Endothelial cell of umbilical vein (primary cell): ENCODE data around the gene HMCES. TPM values are rescaled to one million over a fixed set of nuclear protein-coding genes. Genes with fewer than 3 reads are reported as not detected.

Experiments
- BruUV-seq: library from RNA; stranded (reverse); fragments of 400-500 nt; replicated peaks from 2 replicates; lab custom pipeline; 2021; lab: Mats Ljungman, UMichigan
- CTCF ChIA-PET: fragments of 300-600, 350-600 bp; sonication (Branson Sonifier 250); formaldehyde crosslinking; loops from one replicate; lab custom pipeline; 2021; ENCODE audit warnings: antibody characterized with exemption, inconsistent platforms; lab: Charles Lee
- POLR2A ChIA-PET: fragments of 300-600, 350-600 bp; sonication (Branson Sonifier 250); formaldehyde crosslinking; loops from one replicate; lab custom pipeline; 2021; ENCODE audit warnings: antibody characterized with exemption, inconsistent platforms; lab: Charles Lee
- DNase-seq: peaks from one replicate; pipeline ENCODE4 v3.0.0-alpha.2; 2011; ENCODE audit warnings: low read depth, low spot score
- FAIRE-seq: peaks from 2 replicates; lab custom pipeline; 2011; peaks lifted over from hg19 to GRCh38; lab: Jason Lieb, UNC
- H2AFZ ChIP-seq: 2 replicates; pipeline ENCODE4 v1.6.0; 2012; ENCODE audit warnings: low read depth, low read length, control low read depth, inconsistent platforms
- H3K27ac ChIP-seq: 2 replicates; pipeline ENCODE4 v1.5.1; 2011; ENCODE audit warnings: low read depth, mild to moderate bottlenecking, control low read depth, low read length, moderate library complexity; ENCODE audit not compliant: insufficient read depth
- H3K27me3 ChIP-seq, 2 experiments: 2 replicates each; pipeline versions ENCODE4 v1.6.0 to v1.6.1; 2011; ENCODE audit warnings: low read length in 2 of 2, mixed read lengths in 1 of 2; ENCODE audit not compliant: control insufficient read depth in 2 of 2, insufficient read depth in 2 of 2
- H3K36me3 ChIP-seq, 2 experiments: 2 replicates in 1 of 2; 3 replicates in 1 of 2; pipeline ENCODE4 v1.5.1; 2011; ENCODE audit warnings: low read length in 2 of 2, mild to moderate bottlenecking in 1 of 2, moderate library complexity in 1 of 2; ENCODE audit not compliant: control insufficient read depth in 2 of 2, insufficient read depth in 2 of 2; ENCODE audit errors: extremely low read depth in 1 of 2
- H3K4me1 ChIP-seq: 3 replicates; pipeline ENCODE4 v1.5.1; 2011; ENCODE audit warnings: mild to moderate bottlenecking, low read length; ENCODE audit not compliant: control insufficient read depth, insufficient read depth; ENCODE audit errors: extremely low read depth
- H3K4me2 ChIP-seq: 2 replicates; pipeline ENCODE4 v1.6.1; 2011; ENCODE audit warnings: low read length, control low read depth, mixed read lengths; ENCODE audit not compliant: insufficient read depth
- H3K4me3 ChIP-seq, 3 experiments: fragments of 200-600 bp in 1 of 3; sonication (generic), shearing (Covaris generic) in 1 of 3; replicated peaks in 1 of 3; 2 replicates each; pipeline ENCODE4 v1.5.1; 2011 to 2016; ENCODE audit warnings: control low read depth in 3 of 3, low read length in 3 of 3, mild to moderate bottlenecking in 2 of 3, inconsistent platforms in 1 of 3, low read depth in 1 of 3, moderate library complexity in 1 of 3; ENCODE audit not compliant: insufficient read depth in 1 of 3
- H3K79me2 ChIP-seq: 2 replicates; pipeline ENCODE4 v1.6.0; 2012; ENCODE audit warnings: low read length, inconsistent platforms; ENCODE audit not compliant: control insufficient read depth, insufficient read depth
- H3K9ac ChIP-seq: replicated peaks from 2 replicates; pipeline ENCODE3; 2011; ENCODE audit warnings: low read length, control low read depth; ENCODE audit not compliant: insufficient read depth; ENCODE audit errors: extremely low read depth
- H3K9me1 ChIP-seq: replicated peaks from 3 replicates; pipeline ENCODE4 v1.6.0; 2011; ENCODE audit warnings: mild to moderate bottlenecking, low read length; ENCODE audit not compliant: control insufficient read depth, insufficient read depth; ENCODE audit errors: extremely low read depth
- H3K9me3 ChIP-seq: replicated peaks from 2 replicates; pipeline ENCODE4 v1.5.1; 2012; ENCODE audit warnings: low read length, inconsistent platforms; ENCODE audit not compliant: control insufficient read depth, insufficient read depth
- H4K20me1 ChIP-seq: replicated peaks from 2 replicates; pipeline ENCODE3; 2011; ENCODE audit warnings: mild to moderate bottlenecking, low read length; ENCODE audit not compliant: control insufficient read depth, insufficient read depth; ENCODE audit errors: extremely low read depth
- EZH2 ChIP-seq: IDR thresholded peaks from 2 replicates; pipeline ENCODE4 v1.6.1; 2012; ENCODE audit warnings: borderline replicate concordance, low read depth, mild to moderate bottlenecking, moderate library complexity, low read length, inconsistent platforms; ENCODE audit not compliant: severe bottlenecking
- FOS ChIP-seq: IDR thresholded peaks from 2 replicates; pipeline ENCODE4 v1.6.1; 2011; ENCODE audit warnings: mild to moderate bottlenecking, low read length, moderate library complexity, borderline replicate concordance; ENCODE audit not compliant: insufficient read depth
- GATA2 ChIP-seq: IDR thresholded peaks from 2 replicates; pipeline ENCODE4 v1.7.0; 2011; ENCODE audit warnings: low read depth, mild to moderate bottlenecking, moderate library complexity, mixed read lengths, low read length; ENCODE audit not compliant: insufficient read length, insufficient read depth
- JUN ChIP-seq: IDR thresholded peaks from 2 replicates; pipeline ENCODE4 v1.6.1; 2011; ENCODE audit warnings: borderline replicate concordance, low read depth; ENCODE audit not compliant: insufficient read length, insufficient read depth
- MYC ChIP-seq: IDR thresholded peaks from one replicate; pipeline ENCODE4 v1.6.1; 2011; ENCODE audit warnings: mild to moderate bottlenecking, low read depth, low read length
- POLR2A ChIP-seq: IDR thresholded peaks from 2 replicates; pipeline ENCODE4 v1.6.1; 2012; ENCODE audit warnings: low read depth, mild to moderate bottlenecking, control low read depth, low read length
- POLR2AphosphoS5 ChIP-seq: IDR thresholded peaks from 2 replicates; pipeline ENCODE4 v1.6.1; 2012; ENCODE audit warnings: low read depth, mild to moderate bottlenecking, control low read depth, low read length, moderate library complexity; ENCODE audit not compliant: insufficient read depth
- dilution Hi-C: fragments of 300-500 bp; cut with MboI; formaldehyde crosslinking; loops from one replicate; pipeline ENCODE4 v1.15.0; 2019; ENCODE audit warnings: low sequenced_read_pairs; ENCODE audit not compliant: extremely low pct_ligation_motif_present
- intact Hi-C: fragments of 100-400 bp; cut with micrococcal nuclease; formaldehyde crosslinking; loops from one replicate; pipeline ENCODE4 v1.10.0; 2022
- polyA plus RNA-seq, 4 experiments: library from polyadenylated mRNA; depleted of rRNA in 3 of 4; stranded (reverse) in 3 of 4; unstranded in 1 of 4; fragments of >200 nt; gene quantifications; 2 replicates each; pipeline versions ENCODE4 v1.2.1 to v1.2.3, GENCODE V29; 2011 to 2012; ENCODE audit warnings: missing spikeins in 1 of 4
- total RNA-seq: library from RNA; stranded (reverse); gene quantifications from 2 replicates; pipeline ENCODE4 v1.2.3, GENCODE V29; 2021
- TF ChIP-seq, protein P1 (sequence below): IDR thresholded peaks from 2 replicates; pipeline ENCODE4 v1.6.1; 2011; ENCODE audit not compliant: insufficient read depth, insufficient read length
- TF ChIP-seq, protein P2 (sequence below), 2 donors: IDR thresholded peaks; 1 replicate in 1 of 2; 2 replicates in 1 of 2; pipeline ENCODE4 v1.5.1; 2011; ENCODE audit warnings: low read length in 2 of 2, mild to moderate bottlenecking in 2 of 2, moderate library complexity in 2 of 2, control low read depth in 1 of 2, inconsistent platforms in 1 of 2, low read depth in 1 of 2; ENCODE audit not compliant: insufficient read depth in 1 of 2; ENCODE audit errors: extremely low read depth in 1 of 2

The HMCES gene
- total and polyA plus RNA-seq, 2 donors (not counting 3 experiments of a cell fraction or from before 2014, with no cell fraction given) = 30.6 to 40.8 TPM

DNA sequence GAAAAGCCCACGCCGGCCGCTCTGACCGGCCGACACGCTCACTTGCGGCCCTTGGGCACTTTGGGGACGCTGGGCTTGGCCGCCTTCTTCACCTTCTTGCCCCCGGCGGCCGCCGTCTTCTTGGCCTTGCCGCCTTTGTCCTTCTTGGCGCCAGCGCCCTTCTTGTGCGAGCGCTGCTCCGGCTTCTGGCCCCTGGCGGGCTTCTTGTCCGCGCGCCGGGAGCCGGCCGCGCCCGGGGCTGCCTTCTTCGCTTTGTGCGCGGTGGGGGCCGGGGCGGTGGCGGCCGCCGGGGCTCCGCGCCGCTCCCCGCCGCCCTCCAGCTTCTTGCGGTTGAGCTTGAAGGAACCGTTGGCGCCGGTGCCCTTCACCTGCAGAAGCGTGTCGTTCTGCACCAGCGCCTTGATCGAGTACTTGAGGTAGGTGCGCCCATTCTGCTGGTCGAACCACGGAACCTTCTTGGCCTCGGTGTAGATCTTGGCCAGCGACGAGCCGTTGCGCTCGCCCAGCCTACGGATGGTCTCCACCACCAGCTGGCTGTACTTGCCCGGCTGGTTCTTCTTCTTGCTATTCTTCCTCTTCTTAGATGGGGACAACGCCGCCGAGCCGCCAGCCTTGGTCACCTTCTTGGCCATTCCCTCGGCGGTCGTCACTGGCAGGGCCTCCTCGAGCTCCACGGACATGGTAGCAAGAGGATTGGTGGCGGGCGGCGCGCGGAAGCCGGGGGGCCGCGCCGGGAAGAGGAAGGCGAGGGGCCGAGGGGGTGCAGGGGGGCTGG, 36.7 kb downstream of the HMCES start:
- dilution Hi-C loops (no loop called here), intact Hi-C loops (loop anchor here (1.0 to 5.0 kb wide), 3 partner anchors 10 to 133 kb away; partner anchors contain the start of gene CNBP)
- H3K79me2 ChIP-seq = peaks cover 2% of the 10 kb centered on the region
- H3K27me3 ChIP-seq = no peaks in the 10 kb centered on the region
- FAIRE-seq (no peak), DNase-seq (peak; percentile 49)
- no peaks in the 10 kb centered on the region for H4K20me1 ChIP-seq
- H3K9me1 ChIP-seq = no peaks in the 10 kb centered on the region
- H3K36me3 ChIP-seq = no peaks in the 10 kb centered on the region
- H3K4me3 ChIP-seq = peak overlapping the region; percentile 3 to 90 (median 65)
- peak overlapping the region; percentile 21 for H3K4me2 ChIP-seq
- POLR2A ChIA-PET = interaction anchor here (0.5 to 2.2 kb wide), 12 partner anchors 9 to 281 kb away, joined by 3 to 12 read pairs (median 5); no protein-coding TSS in a partner anchor
- H3K4me1 ChIP-seq = peaks cover 4% of the 10 kb centered on the region
- H2AFZ ChIP-seq = no peak overlapping the region
- BruUV-seq = TSS peak; percentile 80
- H3K9ac ChIP-seq = peak overlapping the region; percentile 78
- peak overlapping the region; percentile 22 for H3K27ac ChIP-seq
- no peak for TF ChIP-seq EZH2
- TF ChIP-seq POLR2AphosphoS5 = peak; percentile 40
- TF ChIP-seq POLR2A = peak; percentile 67
- no peak for TF ChIP-seq MYC
- no peak for TF ChIP-seq GATA2
- TF ChIP-seq, protein P1, sequence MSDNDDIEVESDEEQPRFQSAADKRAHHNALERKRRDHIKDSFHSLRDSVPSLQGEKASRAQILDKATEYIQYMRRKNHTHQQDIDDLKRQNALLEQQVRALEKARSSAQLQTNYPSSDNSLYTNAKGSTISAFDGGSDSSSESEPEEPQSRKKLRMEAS = no peak
- no peak for TF ChIP-seq JUN
- TF ChIP-seq FOS = no peak
- TF ChIP-seq, protein P2, sequence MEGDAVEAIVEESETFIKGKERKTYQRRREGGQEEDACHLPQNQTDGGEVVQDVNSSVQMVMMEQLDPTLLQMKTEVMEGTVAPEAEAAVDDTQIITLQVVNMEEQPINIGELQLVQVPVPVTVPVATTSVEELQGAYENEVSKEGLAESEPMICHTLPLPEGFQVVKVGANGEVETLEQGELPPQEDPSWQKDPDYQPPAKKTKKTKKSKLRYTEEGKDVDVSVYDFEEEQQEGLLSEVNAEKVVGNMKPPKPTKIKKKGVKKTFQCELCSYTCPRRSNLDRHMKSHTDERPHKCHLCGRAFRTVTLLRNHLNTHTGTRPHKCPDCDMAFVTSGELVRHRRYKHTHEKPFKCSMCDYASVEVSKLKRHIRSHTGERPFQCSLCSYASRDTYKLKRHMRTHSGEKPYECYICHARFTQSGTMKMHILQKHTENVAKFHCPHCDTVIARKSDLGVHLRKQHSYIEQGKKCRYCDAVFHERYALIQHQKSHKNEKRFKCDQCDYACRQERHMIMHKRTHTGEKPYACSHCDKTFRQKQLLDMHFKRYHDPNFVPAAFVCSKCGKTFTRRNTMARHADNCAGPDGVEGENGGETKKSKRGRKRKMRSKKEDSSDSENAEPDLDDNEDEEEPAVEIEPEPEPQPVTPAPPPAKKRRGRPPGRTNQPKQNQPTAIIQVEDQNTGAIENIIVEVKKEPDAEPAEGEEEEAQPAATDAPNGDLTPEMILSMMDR (IDR thresholded peaks at IDR 0.05; ENCODE audit: extremely low read depth in 1 of 2, insufficient read depth in 1 of 2, low read depth in 1 of 2, low read length in 2 of 2) = no peak
- CTCF ChIA-PET = interaction anchor here (0.8 to 2.7 kb wide), 18 partner anchors 10 to 345 kb away, joined by 3 to 26 read pairs (median 6); partner anchors contain the start of genes EFCAB12 and HMCES
- no peaks in the 10 kb centered on the region for H3K9me3 ChIP-seq
